Measurements from ENCODE around the gene MYLK.

GRCh38 chr3:123684209-123684608, 199.9 kb downstream of the MYLK start:
- TF ChIP-seq MTA2 (IDR thresholded peaks at IDR 0.05; ENCODE audit: low read depth): no peak
- TF ChIP-seq CTCF (IDR thresholded peaks at IDR 0.05 in 2 of 3, conservative IDR thresholded peaks at IDR 0.05 in 1 of 3; ENCODE audit: control insufficient read depth in 2 of 3, extremely low read depth in 1 of 3, insufficient read depth in 1 of 3, low read depth in 3 of 3, low read length in 3 of 3): no peak
- TF ChIP-seq FOXK2 (IDR thresholded peaks at IDR 0.05): no peak
- TF ChIP-seq ZNF274 (IDR thresholded peaks at IDR 0.05; ENCODE audit: insufficient read depth, insufficient read length): no peak
- no peak for TF ChIP-seq TAF1 (IDR thresholded peaks at IDR 0.05; ENCODE audit: borderline replicate concordance, low read depth, low read length)
- no peak for TF ChIP-seq MXI1 (IDR thresholded peaks at IDR 0.05; ENCODE audit: low read depth, low read length)
- TF ChIP-seq EP300 (IDR thresholded peaks at IDR 0.05; ENCODE audit: borderline replicate concordance in 1 of 2, control insufficient read depth in 1 of 2, low read depth in 2 of 2, low read length in 2 of 2): no peak
